ENCODE data around the gene ATP6V1G2.

Gene ATP6V1G2

DNA sequence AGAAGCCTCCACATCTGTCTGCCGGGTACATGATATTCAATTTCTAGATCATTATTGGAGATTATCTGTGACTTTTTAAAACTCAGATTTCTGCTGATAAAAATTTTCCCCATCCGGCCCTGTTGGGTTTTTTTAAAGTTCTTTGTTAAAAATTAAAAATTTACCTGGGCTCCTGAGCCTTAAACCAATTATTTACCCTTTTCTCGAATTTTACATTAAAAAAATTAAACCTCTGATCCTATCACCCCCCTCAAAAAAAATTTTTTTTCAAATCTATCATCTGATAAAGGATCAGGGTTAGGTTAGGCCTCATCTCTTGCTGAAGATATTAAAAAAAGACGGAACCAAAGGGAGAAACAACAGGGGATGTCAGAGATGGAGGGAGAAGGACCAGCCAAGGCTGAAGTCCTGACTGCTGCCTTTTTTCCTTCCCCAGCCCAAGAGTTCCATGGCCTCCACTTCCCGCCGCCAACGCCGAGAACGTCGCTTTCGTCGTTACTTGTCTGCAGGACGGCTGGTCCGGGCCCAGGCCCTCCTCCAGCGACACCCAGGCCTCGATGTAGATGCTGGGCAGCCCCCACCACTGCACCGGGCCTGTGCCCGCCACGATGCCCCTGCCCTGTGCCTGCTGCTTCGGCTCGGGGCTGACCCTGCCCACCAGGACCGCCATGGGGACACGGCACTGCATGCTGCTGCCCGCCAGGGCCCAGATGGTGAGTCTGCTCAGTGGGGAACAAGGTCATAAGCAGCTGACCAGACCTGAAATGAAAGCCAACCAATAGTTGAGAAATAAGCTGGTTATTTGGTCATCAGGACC, 1.5 kb upstream of the ATP6V1G2 start:
- DNase-seq, result no peak

DNA sequence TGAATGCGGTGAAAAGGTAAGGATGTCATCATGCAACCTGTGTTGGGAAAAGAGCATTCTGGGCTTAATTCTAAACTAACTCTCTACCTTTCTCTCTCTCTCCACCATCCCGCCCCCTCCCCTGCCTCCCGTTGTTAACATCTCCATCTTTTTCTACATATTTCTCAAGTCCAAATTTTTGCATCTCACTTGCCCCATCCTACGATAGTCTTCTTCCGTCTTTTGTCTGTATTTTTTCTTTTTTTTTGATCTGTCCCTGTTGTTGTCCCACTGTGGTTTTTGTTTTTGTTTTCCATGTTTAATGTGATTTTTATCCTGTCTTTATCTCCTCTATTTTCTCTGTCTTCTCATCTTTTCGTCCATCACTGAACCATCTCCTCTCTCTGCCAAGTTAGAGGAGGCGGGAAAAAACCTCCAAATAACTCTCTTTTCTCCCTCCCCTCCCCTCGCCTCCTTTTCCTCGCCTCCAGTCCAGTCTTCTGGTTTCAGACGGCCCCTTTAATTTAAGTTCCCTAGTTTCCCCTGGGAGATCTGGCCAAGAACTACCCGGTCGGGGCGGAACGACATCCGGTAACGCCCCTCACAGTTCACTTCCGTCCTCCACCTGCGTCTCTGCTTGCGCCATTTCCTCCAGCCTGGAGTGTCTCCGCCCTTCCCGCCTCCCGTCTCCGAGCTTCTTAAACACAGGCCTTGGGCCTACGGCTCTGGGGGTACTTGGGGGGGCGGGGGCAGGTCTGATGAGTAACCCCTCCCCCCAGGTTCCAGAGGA, 734 bp upstream of the ATP6V1G2 start, which contains the start of gene NFKBIL1:
NFKBIL1 (plus strand) TSS at position 651 of the 769 bp plus-strand sequence; CDS start at position 738, 87 bp downstream.
- DNase-seq, result peak; percentile 91 to 95

- no peak for DNase-seq
These were observed 1.1 kb downstream of the ATP6V1G2 start for GRCh38 chr6:31545291-31545690.

DNA sequence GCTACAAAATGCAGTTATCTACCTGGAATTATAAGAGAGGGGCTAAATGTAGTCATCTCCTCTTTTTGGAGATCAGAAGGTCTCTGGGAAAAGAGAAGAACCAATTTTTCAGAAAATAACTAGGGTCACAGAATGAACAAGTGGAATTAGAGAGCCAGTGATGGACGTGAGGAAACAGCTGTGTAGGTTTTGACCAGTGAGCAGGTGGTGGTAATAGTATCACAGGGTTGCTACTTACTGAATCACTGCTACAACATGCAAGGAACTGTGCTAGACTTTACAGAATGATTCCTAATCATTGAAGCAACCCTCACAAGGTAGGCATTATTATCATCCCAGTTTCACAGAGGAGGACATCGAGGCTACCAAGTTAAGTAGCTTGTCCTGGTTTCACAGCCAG, 1.7 kb downstream of the ATP6V1G2 start:
- no peak for DNase-seq

DNA sequence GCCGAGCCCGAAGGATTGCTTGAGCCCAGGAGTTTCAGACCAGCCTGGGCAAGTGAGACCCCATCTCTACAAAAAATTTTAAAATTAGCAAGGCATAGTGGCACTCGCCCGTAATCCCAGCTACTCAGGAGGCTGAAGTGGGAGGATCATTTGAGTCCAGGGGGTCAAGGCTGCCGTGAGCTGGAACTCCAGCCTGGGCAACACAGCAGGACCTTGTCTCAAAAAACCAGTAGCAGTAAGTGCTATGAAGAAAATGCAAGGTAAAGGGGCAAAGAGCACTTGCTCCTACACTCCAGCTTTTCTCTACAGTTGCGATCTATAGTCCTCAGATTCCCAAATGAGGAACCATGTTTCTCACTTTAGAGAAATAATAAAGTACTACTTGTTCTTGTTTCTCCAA, 2.8 kb downstream of the ATP6V1G2 start:
- DNase-seq, result no peak

DNA sequence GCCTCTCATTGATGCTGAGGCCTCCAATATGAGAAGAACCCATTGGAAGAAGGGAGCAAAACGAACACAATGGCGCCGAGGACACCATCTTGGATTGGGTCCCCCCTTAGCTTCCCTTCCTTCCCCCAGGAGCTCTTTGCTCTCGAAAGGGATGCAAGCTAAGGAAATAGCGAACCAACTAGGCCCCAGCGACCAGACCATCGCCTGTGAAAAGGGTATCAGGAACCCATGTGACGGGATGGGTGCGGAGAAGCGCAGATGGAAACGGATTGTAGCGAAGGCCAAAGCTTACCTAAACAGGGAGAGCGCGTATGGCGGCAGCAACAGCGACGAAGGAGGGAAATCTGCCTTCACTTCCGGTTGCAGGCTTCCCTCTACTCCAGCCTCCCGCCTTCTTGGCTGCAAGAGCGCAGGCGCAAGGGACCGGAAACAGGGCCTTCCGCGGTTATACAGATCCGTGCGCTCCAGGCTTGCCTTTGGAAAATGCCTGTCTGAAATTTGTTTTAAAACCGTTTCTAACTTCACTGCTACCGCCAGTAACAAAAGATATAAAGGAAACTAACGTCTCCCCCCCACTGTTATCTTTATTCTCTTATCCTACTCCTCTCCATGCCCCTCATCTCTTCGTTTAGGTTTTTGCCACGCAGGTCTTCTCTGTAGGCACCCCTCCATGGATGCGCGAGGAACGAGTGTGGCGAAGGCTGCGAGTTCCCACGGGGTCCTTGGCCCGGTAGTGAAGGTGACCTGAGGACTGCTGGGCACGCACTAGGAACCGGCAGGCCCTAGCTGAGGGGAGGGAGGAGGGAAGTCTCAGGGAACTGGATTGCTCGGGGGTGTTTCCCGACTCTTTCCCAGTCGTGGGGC, 4.5 kb downstream of the ATP6V1G2 start, which contains the start of gene DDX39B:
DDX39B (minus strand) TSS at position 346 of the 864 bp plus-strand sequence. CDS start 1,471 bp downstream, outside the sequence.
- DNase-seq, result peak; percentile 91 to 94

- DNase-seq, result peak; percentile 68 to 72
These were observed 5.2 kb downstream of the ATP6V1G2 start for GRCh38 chr6:31541059-31541657.

DNA sequence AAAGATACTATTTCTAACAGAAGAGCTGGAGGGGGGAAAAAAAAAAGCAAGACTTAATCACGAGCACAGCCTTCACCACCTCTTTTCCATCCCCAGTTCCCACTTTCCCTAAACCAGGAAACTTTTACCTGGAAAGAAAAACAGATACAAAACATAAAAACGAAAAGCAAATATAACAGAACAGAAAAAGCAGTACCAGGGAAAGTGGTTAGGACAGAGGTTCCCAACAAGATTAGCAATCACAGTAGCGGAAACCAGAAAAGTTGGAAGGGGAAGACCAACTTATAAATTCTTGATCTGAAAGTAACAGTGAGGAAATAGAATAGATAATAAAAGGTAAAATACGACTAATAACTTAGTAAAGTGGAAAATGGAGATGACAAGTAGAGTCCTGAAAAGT, 5.8 kb downstream of the ATP6V1G2 start:
- no peak for DNase-seq

- DNase-seq, result no peak
These were observed 7.5 kb downstream of the ATP6V1G2 start for GRCh38 chr6:31538805-31539400.

DNA sequence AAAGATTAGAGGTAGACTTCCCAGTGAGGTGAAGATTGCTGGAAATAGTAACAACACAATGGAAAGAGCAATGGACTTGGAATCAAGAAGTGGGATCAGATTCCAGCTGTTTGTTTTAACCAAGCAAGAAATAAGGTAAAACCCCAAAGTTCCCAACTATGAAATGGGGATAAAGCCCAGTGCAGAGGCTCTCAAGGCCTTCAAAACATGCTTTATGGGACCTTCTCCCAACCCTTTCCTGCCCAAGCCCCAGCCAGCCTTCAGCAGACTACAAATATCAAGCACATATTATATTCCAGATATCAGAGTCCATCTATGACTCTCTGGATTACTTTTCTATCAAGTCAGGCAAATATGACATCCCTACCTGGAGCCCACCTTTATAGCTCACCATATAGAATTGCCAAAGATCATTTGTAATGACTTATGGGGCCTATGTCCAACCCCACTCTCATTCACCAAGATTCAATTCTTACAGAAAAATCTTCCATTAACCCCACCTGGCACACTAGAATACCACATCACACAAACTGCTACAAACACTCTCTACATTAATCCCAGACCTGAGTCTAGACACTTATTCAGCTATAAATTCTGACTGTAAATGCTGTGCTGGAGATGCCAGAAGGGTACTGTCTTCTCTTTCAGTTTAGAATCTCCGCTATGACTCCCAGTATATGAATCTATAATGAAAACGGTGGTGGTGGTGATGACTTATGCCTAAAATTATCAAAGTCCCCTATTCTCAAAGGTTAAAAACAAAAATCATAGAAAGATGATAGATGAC, 10.7 kb downstream of the ATP6V1G2 start:
- no peak for DNase-seq

GRCh38 chr6:31534521-31535040, 11.8 kb downstream of the ATP6V1G2 start:
- DNase-seq, result no peak

GRCh38 chr6:31534011-31534410, 12.4 kb downstream of the ATP6V1G2 start:
- DNase-seq, result no peak

DNA sequence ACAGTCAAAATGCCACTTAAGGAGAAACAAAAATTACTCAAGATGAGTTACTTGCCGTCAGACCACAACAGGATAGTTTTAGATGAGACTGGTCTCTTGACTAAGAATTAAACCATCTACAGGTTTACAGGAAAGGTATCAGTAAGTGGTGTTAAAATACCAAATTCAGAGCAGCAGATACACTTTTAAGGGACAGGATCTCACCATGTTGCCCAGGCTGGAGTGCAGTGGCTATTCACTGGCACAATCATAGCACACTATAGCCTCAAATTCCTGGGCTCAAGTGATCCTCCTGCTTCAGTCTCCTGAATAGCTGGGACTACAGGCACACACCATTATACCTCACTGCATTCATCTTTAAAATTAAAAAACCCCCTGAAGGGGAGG, 13.0 kb downstream of the ATP6V1G2 start:
- no peak for DNase-seq

GRCh38 chr6:31532644-31533454, 13.6 kb downstream of the ATP6V1G2 start:
- DNase-seq, result no peak

- no peak for DNase-seq
These were observed 14.4 kb downstream of the ATP6V1G2 start for GRCh38 chr6:31531771-31532643.

DNA sequence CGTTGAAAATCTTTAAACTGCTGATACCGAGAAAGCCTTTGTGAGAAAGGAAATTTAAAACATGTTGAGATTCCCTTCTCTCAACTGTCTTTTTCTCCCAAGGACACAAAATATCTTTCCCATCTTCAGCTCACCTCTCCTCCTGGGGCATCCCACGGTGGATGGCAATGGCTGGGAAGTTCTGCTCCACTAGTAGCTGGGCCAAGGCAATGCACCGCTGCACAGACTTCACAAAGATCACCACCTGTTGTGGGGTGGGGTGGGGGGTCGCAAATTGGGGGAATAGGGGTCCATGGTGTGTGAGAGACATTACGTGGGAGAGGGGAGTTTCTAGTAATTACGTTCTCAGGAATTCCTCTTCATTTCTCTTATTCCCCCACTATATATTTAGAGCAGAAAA, 15.2 kb downstream of the ATP6V1G2 start:
- DNase-seq, result no peak

GRCh38 chr6:31530659-31531058, 15.7 kb downstream of the ATP6V1G2 start:
- no peak for DNase-seq

DNA sequence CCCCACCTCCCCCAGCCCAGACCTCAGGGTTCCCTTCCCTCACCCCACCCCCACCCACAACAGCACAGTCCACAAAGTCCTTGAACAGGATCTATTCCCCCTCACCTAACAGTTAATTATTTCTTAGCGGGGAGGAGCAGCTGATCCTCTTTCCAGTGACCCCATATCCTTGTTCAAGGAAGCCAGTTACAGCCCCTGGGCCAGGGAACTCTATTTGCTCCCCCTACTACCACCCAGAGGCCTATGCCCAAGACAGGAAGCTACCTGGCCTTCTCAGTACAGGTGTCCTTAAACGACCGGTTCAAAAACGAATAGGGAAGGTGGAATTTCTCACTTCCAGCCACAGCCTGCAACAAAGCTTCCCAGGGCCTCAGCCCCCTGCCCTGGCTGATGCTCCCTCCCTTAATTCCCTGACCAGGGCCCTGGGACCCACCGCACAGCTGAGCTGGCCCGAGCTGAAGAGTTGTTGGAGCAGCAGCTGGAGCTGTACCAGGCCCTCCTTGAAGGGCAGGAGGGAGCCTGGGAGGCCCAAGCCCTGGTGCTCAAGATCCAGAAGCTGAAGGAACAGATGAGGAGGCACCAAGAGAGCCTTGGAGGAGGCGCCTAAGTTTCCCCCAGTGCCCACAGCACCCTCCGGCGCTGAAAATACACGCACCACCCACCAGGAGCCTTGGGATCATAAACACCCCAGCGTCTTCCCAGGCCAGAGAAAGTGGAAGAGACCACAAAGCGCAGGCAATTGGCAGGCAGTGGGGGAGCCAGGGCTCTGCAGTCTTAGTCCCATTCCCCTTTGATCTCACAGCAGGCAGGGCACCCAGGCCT, 16.9 kb downstream of the ATP6V1G2 start:
- DNase-seq, result no peak

Data from activated CD4-positive, alpha-beta T cell treated with anti-CD3 and anti-CD28 coated beads, Interleukin-2, amount 50 U/mL, for 48 hours (primary cell).